ENCODE results near the gene INTS6L.
"Not testable (repeated sequence)": the region's sequence is repeated elsewhere in the genome, so short reads cannot be mapped to it uniquely, and the experiment has no call there.

Gene INTS6L

DNA sequence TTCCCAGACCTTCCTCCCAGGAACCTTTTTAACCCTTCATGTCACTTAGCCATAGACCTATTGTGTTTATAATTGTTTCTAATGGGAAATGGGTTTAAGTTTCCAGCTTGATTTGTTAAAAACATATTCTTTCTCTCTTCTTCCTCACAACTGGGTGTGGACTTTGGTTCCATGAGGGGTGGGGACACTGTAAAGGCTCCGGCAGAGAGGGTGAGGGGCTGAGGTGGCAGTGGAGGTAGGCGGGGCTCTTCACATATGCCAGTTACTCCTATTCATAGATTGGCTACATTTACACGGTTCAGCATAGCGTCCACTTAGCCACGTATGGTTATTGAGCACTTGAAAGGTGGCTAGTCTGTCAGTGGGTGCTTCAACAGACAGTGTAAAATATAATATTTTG is 7.8 kb downstream of the INTS6L start:
- DNase-seq (ENCODE audit: low read depth in 2 of 2), result no peak

DNA sequence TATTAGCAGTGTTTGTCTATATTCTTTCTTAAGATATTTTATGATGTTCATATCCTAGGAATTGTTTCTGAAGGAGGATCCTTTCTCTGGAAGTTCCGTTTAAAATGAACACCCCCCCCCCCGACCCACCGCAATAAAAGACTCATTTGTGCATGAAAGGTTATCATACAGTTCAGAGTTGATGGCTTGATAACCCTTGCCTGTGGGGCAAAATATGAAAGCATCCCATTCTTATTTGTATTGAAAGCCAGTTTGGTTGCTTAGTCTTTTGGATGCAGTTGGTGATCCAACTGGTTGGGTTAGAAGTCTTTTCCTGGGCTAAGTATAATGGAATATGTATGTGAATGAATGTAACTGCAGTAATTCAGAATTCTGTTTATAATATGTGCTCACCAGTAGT is 8.3 kb downstream of the INTS6L start:
- no peak for DNase-seq (ENCODE audit: low read depth in 2 of 2)

DNA sequence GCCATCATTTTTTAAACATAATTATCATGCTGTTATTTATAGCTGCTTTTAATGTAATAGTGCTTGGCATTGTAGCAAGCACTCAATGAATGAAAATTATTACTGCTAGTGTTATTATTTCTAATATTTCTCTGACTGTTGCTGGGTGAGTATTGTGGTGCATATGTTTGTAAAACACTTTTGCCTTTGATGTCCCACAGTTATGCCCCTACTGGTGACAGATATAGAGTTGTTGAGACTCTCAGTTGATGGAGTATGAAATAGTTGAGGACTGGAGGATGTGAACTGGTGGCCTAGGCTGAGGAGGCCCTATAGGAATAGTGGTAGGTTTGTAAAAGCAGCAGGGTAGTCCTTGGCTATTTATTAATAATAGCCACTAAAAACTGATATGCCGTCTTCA is 9.6 kb downstream of the INTS6L start:
- DNase-seq (ENCODE audit: low read depth in 2 of 2), result no peak

DNA sequence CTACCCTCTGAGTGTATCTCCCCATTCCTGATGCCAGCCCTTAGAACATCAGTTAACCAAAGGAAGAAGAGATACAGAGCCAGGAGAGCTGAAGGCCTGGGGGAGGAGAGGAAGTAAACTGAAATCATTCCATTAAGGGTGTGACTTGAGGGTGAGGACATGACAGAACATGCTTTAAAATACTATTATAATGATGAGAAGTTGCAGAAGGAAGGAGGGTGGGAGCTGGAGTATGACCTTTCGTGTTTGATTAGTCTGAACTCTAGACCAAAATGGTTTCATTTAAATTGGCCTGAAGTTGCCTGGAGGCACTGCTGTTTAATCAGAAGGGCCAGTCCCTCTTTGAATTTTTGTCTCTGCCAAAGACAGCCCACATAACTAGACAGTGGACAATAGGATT is 11.4 kb downstream of the INTS6L start:
- DNase-seq (ENCODE audit: low read depth in 2 of 2), result no peak

DNA sequence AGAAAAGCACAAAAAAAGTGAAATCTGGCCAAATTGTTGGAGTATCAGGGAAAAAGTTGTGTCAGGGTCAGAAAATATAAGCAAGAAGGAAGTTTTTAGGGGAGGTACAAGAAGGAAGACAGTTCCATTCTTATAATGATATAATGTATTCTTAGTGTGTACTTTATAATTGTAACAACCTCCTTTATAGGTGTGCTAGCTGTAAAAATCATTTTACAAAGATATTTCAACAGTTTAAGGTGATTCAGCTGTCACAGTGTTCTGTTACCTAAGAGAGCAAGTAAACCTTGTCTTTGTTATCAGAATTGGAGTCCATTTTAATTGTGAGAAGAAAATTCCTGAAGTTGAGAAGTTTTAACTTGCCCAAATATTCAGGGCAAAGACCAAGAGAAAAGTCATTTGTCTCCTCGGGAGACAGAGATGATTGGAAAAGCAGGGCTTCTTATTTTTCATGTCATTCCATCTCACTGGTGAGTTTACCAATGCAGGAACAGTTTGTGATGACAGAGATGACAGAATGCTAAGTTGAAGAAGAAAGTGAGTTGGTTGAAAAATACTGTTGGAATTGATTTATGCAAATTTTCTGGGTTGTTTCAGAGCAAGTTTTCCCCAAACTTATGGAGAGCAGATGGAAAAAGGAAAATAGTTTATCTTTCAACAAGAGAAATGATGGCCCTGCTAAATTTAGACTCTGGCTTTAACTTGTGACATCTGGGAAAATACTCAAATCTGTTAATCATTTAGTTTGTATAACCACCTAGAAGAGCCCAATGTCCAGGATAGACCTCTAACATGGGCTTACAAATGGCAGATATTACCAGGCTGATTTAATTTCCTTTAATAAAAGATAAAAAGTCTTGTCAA is 14.8 kb downstream of the INTS6L start:
- DNase-seq (ENCODE audit: low read depth in 2 of 2), result no peak

DNA sequence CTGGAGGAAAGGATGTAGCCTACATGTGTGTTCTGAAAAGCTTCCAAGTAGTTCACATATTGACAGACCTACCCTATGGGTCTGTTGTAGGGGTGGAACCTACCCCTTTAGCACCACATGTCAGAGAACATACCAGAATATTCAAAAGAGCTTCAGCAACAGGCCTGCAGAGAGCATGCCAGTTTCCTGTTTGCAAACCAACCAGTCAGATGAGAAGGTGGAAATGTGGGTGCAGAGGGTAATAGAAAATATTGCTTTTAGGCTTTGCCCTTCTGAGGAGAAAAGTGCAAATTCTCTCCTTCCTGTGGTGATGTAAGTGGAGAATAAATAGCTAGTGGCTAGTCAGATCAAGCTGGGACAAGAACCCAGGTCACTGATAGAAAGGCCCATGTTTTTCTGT is 16.4 kb downstream of the INTS6L start:
- no peak for DNase-seq (ENCODE audit: low read depth in 2 of 2)

DNA sequence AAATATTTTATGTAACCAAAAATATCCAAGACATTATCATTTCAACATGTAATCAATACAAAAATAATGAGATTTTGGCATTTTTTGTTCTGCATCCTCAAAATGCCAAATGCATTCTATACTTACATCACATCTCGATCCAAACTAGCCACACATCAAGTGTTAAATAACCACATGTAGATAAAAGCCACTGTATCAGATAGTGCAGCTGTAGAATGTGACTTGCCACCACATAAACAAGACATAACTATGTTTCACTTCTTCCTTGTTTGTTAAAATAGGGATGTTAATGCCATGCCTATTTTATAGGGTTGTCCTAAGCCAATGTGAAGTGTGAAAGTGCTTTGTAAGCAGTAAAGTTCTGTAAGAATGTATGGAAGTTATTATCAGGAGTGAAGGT is 20.9 kb downstream of the INTS6L start:
- no peak for DNase-seq (ENCODE audit: low read depth in 2 of 2)

DNA sequence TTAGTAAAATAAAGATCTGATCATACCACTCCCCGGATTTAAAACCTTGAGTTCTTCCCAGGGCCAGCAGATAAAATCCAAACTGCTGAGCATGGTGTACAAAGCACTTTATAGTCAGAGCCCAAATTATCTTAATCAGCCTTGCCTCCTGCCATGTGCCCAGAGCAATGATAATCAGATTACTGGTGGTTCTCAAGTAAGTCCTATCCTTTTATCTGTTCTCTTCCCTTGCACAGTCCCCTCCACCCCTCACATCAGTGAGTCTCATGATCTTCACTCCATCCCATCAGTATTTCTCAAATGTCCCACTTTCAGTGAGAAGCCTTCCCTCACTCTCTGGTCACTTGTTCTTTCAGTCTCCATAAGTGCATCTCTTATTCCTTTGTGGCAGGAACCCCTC is 22.7 kb downstream of the INTS6L start:
- no peak for DNase-seq (ENCODE audit: low read depth in 2 of 2)

DNA sequence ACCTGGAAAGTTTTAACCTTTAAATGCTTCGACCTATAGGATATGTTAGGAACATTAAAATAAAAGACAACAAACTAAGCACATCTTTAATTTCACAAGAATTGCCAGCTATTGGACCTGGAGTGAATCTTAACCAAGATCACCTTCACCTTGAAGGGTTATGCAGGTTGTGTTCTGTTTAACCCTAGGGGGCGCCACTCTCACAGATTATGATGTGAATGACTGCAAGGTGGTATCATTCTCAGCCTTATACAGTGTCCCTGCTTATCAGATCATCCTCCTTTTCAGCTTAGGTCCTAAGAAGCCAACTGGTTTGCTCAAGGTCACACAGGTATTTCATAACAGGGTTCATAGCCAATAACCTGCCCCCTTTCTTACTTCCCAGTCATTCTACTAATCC is 23.5 kb downstream of the INTS6L start:
- DNase-seq (ENCODE audit: low read depth in 2 of 2), result peak in 1 of 2 donors; percentile 9

DNA sequence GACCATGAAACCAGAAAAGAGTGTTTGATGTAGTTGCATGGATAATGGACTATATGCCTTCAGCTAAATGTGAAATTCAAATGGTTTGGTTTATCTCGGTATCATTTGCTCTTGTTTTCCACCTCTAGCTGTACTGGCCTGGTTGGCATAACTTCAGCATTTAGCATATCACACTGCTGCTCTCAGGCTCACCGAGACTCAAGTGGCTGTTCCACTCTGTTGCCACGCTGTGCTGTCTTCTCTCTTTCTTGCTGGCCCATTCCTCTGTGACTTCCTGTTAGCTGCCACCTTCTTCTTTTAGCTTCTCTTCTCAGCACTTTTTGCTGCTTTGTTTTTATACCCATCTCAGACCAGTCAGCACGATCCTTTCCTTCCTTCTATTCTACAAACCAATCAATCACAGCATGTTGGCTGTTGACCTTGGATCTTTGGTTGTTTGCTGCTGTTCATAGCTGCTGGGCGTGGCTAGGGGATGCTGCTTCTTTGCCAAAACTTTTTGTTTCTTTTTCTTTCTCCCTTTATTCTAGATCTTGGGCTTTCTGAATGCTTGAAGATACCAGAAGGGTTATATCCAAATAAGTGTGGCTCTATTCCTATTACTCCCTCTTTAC is 24.0 kb downstream of the INTS6L start:
- no peak for DNase-seq (ENCODE audit: low read depth in 2 of 2)

DNA sequence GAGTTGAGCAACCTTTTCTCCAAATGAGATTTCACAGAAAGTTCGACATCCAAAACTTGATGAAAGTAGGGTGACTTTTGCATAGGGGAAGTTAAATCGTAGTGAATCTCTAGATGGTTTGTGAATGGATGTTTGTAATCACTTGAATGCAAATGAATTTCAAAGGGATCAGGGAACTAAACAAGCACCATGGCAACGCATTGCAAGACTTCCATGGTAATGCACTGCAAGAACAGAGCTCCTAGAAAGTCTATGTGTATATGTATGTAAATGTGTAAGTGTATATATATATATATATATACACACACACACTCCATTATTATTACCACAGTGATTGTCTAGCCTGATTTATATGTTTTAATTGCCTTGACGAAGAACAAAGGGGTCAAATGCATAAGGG is 27.3 kb downstream of the INTS6L start:
- DNase-seq (ENCODE audit: low read depth in 2 of 2), result no peak

DNA sequence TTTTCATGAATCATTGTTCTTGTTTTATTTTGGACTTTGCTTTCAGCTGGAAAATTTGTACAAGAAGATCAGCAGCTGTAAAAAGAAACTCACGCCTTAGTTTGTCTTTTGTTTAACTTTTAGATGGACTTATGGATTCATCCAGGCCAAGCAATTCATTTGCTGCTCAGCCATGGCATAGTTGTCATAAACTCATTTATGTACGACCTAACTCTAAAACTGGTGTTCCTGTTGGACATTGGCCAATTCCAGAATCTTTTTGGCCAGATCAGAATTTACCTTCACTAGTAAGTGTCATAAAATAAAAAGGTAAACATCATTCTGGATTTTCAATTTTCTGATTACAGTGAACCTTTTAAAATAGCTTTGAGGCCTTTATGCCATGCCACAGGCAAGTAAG is 29.1 kb downstream of the INTS6L start:
- no peak for DNase-seq (ENCODE audit: low read depth in 2 of 2)

DNA sequence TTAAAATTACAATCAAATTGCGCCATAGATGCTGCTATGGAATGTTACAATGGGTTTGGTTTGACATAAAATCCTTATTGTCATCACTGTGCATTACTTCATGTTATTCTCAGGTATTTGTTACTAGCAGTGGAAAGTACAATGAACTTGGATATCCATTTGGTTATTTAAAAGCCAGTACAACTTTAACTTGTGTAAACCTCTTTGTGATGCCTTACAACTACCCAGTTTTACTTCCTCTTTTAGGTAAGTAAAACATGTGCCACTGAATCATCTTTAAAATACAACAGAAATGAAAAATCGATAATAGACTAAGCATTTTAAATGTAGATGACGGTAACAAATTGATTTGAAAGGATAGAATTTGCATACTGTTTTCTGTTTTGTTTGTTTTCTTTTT is 35.6 kb downstream of the INTS6L start:
- DNase-seq (ENCODE audit: low read depth in 2 of 2), result no peak

DNA sequence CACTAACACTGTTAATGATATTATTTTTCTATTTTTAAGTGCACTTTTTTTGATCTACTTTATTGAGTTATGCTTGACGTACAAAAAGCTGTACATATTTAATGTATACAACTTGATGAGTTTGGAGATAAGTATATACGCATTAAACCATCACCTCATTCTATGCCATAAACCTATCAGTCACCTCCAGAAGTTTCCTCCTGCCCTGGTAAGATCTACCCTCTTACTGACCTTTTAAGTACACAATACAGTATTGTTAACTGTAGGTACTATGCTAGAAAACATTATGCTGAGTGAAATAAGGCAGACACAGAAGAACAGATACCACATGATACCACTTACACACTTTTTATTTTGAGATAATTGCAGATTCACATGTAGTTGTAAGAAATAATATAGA is 36.9 kb downstream of the INTS6L start:
- DNase-seq (ENCODE audit: low read depth in 2 of 2), result no peak

DNA sequence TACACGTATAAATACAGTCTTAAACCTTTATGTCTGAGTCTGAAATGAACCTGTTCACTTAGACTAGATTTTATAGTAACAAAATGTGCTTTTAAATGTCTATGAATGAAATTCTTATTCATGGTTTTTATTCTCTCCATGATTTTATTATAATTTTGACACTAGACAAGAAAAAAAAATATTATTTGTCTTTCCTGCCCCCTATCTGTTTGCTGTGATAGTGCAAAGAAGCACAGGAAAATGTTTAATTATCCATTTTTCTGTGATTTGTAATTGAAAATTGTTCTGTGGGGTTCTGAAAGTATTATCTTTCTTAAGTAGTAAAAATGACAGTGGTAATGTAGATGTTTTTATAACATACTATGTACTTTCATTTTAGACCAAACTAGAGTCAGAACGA is 52.0 kb downstream of the INTS6L start:
- no peak for DNase-seq (ENCODE audit: low read depth in 2 of 2)

DNA sequence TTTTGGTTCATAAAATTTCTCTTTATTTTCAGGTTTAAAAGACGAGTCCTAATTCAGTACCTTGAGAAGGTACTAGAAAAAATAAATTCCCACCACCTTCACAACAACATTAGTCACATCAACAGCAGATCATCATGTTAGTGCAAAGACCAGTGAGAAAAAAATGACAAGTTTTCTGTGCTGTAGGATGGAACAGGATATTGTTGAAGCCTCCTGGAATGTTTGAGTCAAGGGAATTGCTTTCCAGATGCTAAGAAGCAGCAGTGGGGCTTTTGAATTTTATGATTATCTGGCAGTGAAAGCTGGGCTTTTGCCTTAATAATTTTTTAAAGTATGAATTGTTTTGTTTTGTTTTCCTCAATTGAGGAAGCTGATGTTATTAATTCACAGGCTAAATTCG is 61.0 kb downstream of the INTS6L start:
- no peak for DNase-seq (ENCODE audit: low read depth in 2 of 2)

DNA sequence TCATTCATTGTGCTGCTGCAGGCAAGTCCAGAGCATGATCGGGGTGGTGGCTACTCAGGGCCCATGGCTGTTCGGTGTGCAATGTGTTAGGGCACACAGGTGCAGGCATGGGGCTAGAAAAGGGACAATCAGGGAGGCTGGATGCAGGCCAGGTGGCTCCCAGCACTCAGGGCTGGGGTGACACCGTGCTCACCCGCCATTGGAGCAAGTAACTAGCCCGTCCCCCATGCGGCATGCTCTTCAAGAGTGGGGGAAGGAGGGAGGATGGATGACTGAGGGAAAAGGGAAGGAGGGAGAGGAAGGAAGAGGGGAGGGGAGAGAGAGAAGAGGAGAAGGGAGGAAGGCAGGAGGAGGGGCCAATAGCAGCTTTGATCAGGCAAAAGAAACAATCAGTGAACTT is 64.7 kb downstream of the INTS6L start:
- DNase-seq (ENCODE audit: low read depth in 2 of 2), result no peak

DNA sequence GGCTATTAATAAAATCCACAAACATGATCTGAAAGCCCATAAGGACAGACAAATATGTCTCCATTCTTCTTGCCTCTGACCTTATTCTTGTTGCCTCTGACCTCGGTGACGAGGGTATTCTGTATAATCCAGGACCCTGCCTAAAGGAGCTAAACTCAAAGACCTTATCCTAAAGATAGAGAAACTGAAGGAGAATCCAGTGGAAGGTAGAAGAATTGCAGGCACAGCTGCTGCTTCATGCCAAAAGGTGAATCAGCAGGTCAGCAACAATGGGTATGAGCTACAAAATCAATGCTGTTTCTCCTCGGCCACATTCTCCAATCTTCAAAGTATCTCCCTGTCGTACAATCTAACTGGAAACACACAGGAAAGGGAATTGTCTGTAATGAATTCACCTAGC is 71.4 kb downstream of the INTS6L start:
- DNase-seq (ENCODE audit: low read depth in 2 of 2), result no peak

DNA sequence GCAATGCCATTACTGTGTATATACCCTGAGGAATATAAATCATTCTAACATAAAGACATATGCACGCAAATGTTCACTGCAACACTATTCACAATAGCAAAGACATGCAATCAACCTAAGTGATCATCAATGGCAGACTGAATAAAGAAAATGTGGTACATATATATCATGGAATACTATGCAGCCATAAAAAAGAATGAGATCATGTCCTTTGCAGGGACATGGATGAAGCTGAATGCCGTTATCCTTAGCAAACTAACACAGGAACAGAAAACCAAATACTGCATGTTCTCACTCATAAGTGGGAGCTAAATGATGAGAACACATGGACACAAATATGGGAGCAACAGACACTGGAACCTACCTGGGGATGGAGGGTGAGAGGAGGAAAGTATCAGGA is 73.6 kb downstream of the INTS6L start:
- DNase-seq (ENCODE audit: low read depth in 2 of 2), result not testable (repeated sequence)

DNA sequence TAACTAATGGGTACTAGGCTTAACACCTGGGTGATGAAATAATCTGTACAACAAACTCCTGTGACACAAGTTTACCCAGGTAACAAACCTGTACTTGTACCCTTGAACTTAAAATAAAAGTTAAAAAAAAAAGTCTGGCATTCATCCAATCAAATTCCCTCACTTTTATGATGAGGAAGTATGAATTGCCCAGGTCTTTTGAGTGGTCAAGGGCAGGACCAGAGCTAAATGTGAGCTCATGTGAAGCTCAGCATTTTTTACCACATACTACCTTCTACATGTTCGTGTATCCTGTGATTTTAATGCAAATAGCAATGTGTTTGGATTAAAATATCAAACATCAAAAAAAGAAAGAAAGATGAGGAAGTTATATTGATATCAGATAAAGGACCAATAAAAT is 74.0 kb downstream of the INTS6L start:
- not testable (repeated sequence) for DNase-seq (ENCODE audit: low read depth in 2 of 2)

DNA sequence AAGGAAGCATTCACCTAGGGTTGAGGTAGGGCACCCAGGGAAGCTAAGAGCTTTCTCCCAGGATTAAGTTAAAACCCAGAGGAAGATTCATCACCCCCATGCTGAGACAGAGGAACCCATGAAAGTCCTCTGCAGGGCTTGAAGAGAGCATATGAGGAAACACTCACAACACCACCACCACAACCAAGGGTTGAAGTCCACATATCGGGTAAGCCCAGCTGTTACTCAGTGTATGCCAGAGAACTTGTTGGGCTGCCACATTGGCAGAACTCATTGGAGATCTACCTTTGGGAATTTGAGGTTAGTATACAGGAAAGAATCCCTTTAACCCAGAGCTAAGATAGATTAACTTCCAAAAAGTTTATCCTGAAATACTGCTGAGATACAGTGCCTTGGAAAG is 75.1 kb downstream of the INTS6L start:
- no peak for DNase-seq (ENCODE audit: low read depth in 2 of 2)

DNA sequence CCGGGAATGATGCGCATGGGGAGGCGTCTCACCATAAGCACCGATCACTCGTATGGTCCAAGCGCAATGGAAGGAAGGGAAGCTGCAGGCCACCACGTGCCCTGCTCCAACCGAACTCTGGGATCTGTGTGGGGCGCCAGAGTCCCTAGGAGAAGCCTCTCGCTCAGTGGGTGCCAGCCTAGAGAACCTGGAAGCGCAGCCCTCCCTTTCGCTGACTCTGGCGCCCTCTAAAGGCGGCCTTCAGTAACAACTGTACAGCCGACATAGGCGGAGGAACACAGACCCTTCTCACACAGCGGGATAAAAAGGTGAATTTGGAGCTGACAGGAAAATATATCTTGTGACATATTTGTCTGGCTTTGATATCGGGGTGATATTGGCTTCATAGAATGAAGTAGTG is 76.0 kb downstream of the INTS6L start:
- DNase-seq (ENCODE audit: low read depth in 2 of 2), result peak; percentile 1 to 21

DNA sequence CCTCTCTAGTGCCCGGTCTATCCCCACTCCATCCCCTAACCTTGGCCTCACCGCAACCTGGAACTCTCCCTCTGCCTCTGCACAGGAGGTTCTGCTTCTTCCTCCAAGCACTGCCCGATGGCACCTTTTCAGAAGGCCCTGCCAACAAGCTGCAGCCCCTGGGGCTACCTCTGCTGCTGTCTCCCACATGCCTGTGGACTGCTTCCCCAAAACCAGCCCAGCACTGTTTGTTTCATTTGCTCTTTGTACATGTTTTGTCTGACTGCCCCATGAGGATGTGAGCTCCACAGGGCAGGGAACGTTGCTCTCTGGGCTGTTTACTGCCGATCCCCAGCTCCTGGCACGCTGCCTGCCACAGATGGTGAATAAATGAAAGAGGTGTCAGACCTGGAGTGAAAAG is 85.4 kb downstream of the INTS6L start:
- no peak for DNase-seq (ENCODE audit: low read depth in 2 of 2)
